Activated B cell treated with CpG ODN at 0.5 μM for 24 hours (primary cell): ENCODE data around the gene SGSH. TPM values are rescaled to one million over a fixed set of nuclear protein-coding genes. Genes with fewer than 3 reads are reported as not detected.

Experiments used
- ATAC-seq: fragments of 200-7000 bp; cut with Tn5 transposase; one replicate; pipeline ENCODE4 v1.10.0; 2021; ENCODE audit warnings: low read depth, mild to moderate bottlenecking, moderate library complexity
- CTCF ChIA-PET: fragments of 350-600 bp; sonication (Branson Sonifier 250); formaldehyde crosslinking; loops from one replicate; lab custom pipeline; 2021; ENCODE audit warnings: antibody characterized with exemption; lab: Charles Lee
- POLR2A ChIA-PET: fragments of 350-600 bp; sonication (Branson Sonifier 250); formaldehyde crosslinking; loops from one replicate; lab custom pipeline; 2021; ENCODE audit warnings: antibody characterized with exemption; lab: Charles Lee
- DNase-seq: peaks from one replicate; pipeline ENCODE4 v3.0.0; 2022
- H3K27ac Mint-ChIP-seq: one replicate; pipeline ENCODE4 v1.8.0; 2020; ENCODE audit warnings: mixed read lengths
- H3K27me3 Mint-ChIP-seq: one replicate; pipeline ENCODE4 v1.8.0; 2021; ENCODE audit warnings: mixed read lengths
- H3K36me3 Mint-ChIP-seq: one replicate; pipeline ENCODE4 v1.8.0; 2021; ENCODE audit warnings: low read depth, mixed read lengths
- H3K4me1 Mint-ChIP-seq: one replicate; pipeline ENCODE4 v1.8.0; 2021; ENCODE audit warnings: mixed read lengths
- H3K4me3 Mint-ChIP-seq: one replicate; pipeline ENCODE4 v1.8.0; 2020; ENCODE audit warnings: mild to moderate bottlenecking, mixed read lengths
- H3K9me3 Mint-ChIP-seq: one replicate; pipeline ENCODE4 v1.8.0; 2020; ENCODE audit warnings: mixed read lengths
- CTCF ChIP-seq: fragments of 200-600 bp; IDR thresholded peaks from one replicate; pipeline ENCODE4 v1.8.0; 2022; ENCODE audit warnings: antibody characterized with exemption, mild to moderate bottlenecking
- intact Hi-C: fragments of 100-400 bp; cut with micrococcal nuclease; formaldehyde crosslinking; loops from one replicate; pipeline ENCODE4 v1.15.1; 2024
- total RNA-seq: library from RNA; stranded (reverse); gene quantifications from 2 replicates; pipeline ENCODE4 v1.2.3, GENCODE V29; 2022

The SGSH gene
- total RNA-seq, 1 donor from 2014 or later = 41.3 TPM

GRCh38 chr17:80262291-80262690 lies 42.2 kb upstream of the SGSH start:
- Mint-ChIP-seq H3K27me3 (no peaks in the 10 kb centered on the region), H3K36me3 (peaks cover 16% of the 10 kb centered on the region)
- POLR2A ChIA-PET = interaction anchor here (0.6 to 2.2 kb wide), 3 partner anchors 22 to 114 kb away, joined by 3 to 17 read pairs (median 4); no protein-coding TSS in a partner anchor

GRCh38 chr17:80261895-80262279 lies 41.8 kb upstream of the SGSH start:
- intact Hi-C loops = loop anchor here (5.0 kb wide), 3 partner anchors 160 to 975 kb away; partner anchors contain the start of genes CEP131, GAA, NDUFAF8 and TEPSIN
- no peak for DNase-seq
- Mint-ChIP-seq H3K4me1 (peaks cover 69% of the 10 kb centered on the region), H3K4me3 (peak overlapping the region; percentile 82), H3K27ac (peak overlapping the region; percentile 90), H3K9me3 (no peaks in the 10 kb centered on the region), H3K36me3 (peaks cover 14% of the 10 kb centered on the region), H3K27me3 (no peaks in the 10 kb centered on the region)
- no peak for TF ChIP-seq CTCF
- CTCF ChIA-PET = no interaction called here
- POLR2A ChIA-PET = interaction anchor here (0.6 to 1.1 kb wide), 2 partner anchors 22 to 114 kb away, joined by 3 to 4 read pairs; no protein-coding TSS in a partner anchor
- no peak for ATAC-seq

More at GRCh38 chr17:80262291-80262690, 42.2 kb upstream of the SGSH start:
- no peak for TF ChIP-seq CTCF
- H3K4me1 Mint-ChIP-seq = peaks cover 71% of the 10 kb centered on the region
- peak overlapping the region; percentile 82 for H3K4me3 Mint-ChIP-seq
- intact Hi-C loops = loop anchor here (5.0 kb wide), 3 partner anchors 160 to 975 kb away; partner anchors contain the start of genes CEP131, GAA, NDUFAF8 and TEPSIN
- peak overlapping the region; percentile 90 for H3K27ac Mint-ChIP-seq
- CTCF ChIA-PET = interaction anchor here (0.8 kb wide), 1 partner anchor 161 kb away, joined by 3 read pairs; the partner anchor contains the start of gene GAA
- no peaks in the 10 kb centered on the region for H3K9me3 Mint-ChIP-seq
- ATAC-seq (no peak), DNase-seq (no peak)

- no peaks in the 10 kb centered on the region for H3K27me3 Mint-ChIP-seq
- peak overlapping the region; percentile 90 for H3K27ac Mint-ChIP-seq
- intact Hi-C loops = loop anchor here (5.0 kb wide), 3 partner anchors 159 to 976 kb away; partner anchors contain the start of genes CEP131, GAA, NDUFAF8 and TEPSIN
- ChIA-PET POLR2A (interaction anchor here (1.0 to 1.1 kb wide), 2 partner anchors 41 to 113 kb away, joined by 4 to 5 read pairs; partner anchors contain the start of genes SGSH and SLC26A11), CTCF (no interaction called here)
- ATAC-seq (peak; percentile 2), DNase-seq (peak; percentile 54)
- peaks cover 69% of the 10 kb centered on the region for H3K4me1 Mint-ChIP-seq
- H3K36me3 Mint-ChIP-seq = peaks cover 14% of the 10 kb centered on the region
- no peaks in the 10 kb centered on the region for H3K9me3 Mint-ChIP-seq
- H3K4me3 Mint-ChIP-seq = peak overlapping the region; percentile 82
- TF ChIP-seq CTCF = no peak
Observed at GRCh38 chr17:80261159-80261894, 41.2 kb upstream of the SGSH start.

GRCh38 chr17:80260791-80261158 lies 40.6 kb upstream of the SGSH start, which contains the start of gene RNF213:
RNF213 (plus strand) TSS chr17:80260852; CDS start chr17:80263682, 2,830 bp downstream.
- Mint-ChIP-seq H3K27me3 (no peaks in the 10 kb centered on the region), H3K4me1 (peaks cover 66% of the 10 kb centered on the region), H3K4me3 (peak within 1 kb of the TSS; percentile 89), H3K9me3 (no peaks in the 10 kb centered on the region), H3K27ac (peak within 1 kb of the TSS; percentile 94), H3K36me3 (peaks cover 10% of the 10 kb centered on the region)
- ATAC-seq (peak; percentile 38), DNase-seq (peak; percentile 67)
- POLR2A ChIA-PET = interaction anchor here (1.0 kb wide), 1 partner anchor 41 kb away, joined by 5 read pairs; the partner anchor contains the start of genes SGSH and SLC26A11
- intact Hi-C loops = loop anchor here (5.0 kb wide), 3 partner anchors 158 to 977 kb away; partner anchors contain the start of genes CEP131, GAA, NDUFAF8 and TEPSIN
- CTCF ChIA-PET = no interaction called here
- TF ChIP-seq CTCF = no peak
